SKM-1 (cell line): ENCODE results near the gene MYH9.
A peak's percentile ranks its signal among the peaks of the same experiment; 100 is the strongest.
"Not testable (repeated sequence)": the region's sequence is repeated elsewhere in the genome, so short reads cannot be mapped to it uniquely, and the experiment has no call there.

Experiments
- DNase-seq: peaks from one replicate; lab custom pipeline; 2025; ENCODE audit not compliant: unreplicated experiment; lab: John Stamatoyannopoulos, UW

MYH9 gene

DNA sequence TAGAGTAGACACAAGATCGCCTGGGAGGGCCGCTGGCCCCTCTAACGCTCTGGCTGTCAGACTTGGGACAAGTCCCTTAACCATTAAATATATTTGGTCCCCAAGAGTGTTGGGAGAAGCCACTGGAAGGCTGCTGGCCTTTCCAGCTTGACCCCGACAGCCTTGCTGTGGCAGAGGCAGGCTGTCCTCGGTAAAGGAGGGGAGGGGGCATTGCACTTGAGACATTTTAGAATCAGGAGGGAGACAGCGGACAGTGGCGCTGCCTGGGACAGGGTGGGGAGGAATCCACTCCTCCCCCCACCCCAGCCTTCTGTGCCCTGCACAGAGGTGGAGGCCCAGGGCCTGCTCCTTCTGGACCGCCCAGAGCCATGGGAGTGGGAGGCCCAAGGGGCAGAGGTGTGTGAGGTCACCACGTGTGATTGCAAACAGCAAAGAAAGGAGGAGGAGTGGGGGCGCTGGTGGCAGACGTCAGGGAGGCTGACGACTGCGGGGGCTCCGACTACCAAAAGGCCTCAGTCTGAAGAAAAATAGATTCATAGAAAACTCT lies 105.9 kb downstream of the MYH9 start:
- DNase-seq: no peak

- DNase-seq: no peak
Measured at GRCh38 chr22:36280379-36280778, 107.4 kb downstream of the MYH9 start.

GRCh38 chr22:36279219-36279666 lies 108.5 kb downstream of the MYH9 start:
- no peak for DNase-seq

- DNase-seq: peak; percentile 26
Measured at GRCh38 chr22:36277482-36278291, 110.1 kb downstream of the MYH9 start.

DNA sequence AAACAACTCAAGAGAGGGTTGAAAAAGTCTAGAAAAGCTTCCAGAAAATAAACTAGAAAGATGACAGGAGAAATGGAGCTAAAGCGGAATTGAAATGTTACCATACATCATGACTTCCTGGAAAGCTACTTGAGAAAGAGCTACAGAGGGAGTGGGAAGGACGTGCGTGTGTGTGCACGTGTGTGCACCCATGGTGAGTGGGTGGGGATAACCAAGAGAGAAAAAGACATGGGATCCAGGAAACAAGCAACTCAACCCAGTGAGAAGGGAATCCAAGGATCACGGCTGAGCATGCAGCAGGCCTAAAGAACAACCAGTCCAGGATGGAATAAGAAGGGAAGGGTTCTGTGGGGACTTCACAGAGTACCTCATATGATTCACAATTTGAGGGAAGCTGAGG lies 113.2 kb downstream of the MYH9 start:
- DNase-seq: no peak

GRCh38 chr22:36271951-36272350 lies 115.8 kb downstream of the MYH9 start:
- DNase-seq: not testable (repeated sequence)

DNA sequence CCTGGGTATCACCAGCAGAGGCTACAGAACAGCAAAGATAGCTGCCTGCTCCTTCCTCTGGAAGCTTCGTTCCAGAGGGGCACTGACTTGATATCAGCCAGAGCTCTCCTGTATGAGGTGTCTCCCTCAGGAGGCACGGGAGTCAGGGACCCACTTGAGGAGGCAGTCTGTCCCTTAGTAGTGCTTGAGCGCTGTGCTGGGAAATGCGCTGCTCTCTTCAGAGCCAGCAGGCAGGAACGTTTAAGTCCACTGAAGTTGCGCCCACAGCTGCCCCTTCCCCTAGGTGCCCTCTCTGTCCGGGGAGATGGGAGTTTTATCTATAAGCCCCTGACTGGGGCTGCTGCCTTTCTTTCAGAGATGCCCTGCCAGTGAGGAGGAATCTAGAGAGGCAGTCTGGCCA lies 116.5 kb downstream of the MYH9 start:
- DNase-seq: not testable (repeated sequence)

DNA sequence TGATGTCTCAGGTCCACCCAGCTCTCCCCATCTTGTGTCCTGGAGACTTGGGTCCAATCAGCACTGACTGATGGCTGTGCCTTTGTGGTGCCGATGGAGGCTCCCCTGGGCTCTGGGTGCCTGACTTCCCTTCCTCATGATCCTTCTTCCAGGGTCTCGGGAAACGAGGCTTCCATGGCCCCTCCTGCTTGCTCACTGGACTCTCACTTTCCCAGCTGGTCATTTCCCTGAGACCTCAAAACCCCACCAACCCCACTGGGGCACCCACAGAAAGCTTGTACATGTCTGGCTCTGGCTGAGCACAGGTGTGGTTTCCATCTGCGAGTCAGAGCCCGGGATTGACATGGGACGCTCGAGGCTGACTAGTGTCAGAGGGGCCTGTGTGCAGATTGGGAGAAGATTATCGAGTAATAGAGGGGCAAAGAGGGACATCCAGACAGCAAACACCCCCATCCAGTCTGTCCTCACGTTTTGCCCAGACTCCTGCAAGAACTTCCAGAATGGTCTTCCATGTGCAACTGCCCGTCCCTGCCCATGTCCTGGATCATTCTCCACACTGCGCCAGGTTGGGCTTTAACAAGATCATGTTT lies 119.8 kb downstream of the MYH9 start:
- no peak for DNase-seq

- no peak for DNase-seq
Measured at GRCh38 chr22:36267058-36267457, 120.7 kb downstream of the MYH9 start.

DNA sequence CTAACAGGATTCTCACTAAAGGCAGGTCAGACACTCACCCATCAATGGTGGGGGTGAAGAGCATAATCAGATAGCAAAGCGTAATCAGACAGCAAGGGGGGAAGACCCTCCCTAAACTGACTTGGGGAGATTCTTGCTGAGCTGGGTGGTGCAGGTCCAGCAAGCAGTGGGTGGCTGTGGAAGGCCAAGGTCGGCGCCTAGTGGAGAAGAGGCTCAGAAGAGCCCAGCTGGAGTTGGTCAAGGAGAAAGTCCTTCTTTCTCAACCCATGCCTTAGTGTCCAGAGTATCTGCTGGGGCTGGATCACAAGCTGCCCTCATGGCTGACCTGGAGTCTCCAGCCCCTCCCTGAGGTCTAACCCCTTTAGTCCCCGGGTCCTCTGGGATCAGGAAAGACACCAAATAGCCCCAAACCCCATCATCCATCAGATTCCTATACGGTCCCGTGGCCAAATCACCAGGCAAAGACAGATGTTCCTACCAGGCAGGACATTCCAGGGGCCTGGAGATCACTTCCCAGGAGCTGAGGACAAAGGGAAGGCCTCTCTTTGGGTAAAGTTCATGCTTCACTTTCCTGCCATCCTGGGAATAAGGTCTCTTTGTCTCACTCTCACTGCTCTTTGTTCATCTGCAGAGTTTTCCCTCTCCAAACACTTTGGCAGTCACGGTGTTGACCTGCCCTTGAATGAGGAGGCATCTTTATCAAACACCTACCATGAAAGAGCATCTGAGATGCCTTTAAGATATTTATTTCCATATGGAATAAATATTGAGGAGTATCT lies 123.7 kb downstream of the MYH9 start:
- DNase-seq: not testable (repeated sequence)

DNA sequence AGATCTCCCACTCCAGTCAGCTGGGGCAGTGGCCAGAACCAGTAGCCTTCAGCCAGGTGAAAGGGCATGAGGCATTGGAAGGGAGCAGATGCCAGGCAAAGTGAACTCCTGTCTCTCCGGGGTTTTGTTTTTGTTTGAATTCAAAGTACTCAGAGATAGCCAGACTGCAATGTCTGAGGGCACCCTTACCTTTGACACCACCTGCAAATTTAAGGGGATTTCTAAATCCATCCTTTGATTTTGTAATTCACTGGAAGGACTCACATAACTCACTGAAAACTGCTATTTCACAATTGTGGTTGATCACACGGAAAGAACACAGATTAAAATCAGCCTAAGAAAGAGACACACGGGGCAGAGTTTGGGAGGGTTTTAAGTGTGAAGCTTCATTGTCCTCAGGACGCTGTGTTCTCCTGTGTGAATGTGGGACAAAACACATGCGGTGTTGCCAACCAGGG lies 124.5 kb downstream of the MYH9 start:
- peak; percentile 38 for DNase-seq

DNA sequence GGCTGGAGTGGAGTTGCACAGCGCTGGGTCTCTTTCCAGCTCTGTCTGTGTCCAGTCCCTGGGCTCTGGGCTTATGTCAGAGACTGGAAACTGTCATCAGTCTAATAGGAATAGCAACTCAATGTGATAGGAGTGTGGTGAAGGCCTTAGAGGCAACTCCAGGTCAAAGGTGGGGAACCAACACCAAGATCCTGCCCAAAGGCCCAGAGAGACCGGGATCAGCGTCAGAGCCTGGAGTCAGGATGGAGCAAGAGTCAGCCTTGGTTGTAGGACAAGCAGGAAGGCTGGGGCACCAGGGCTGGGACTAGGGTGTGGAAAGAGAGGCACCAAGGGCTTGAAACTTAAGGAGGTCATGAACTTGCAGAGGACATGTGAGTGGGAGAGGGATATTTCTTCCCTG lies 125.5 kb downstream of the MYH9 start:
- not testable (repeated sequence) for DNase-seq

GRCh38 chr22:36261675-36262074 lies 126.1 kb downstream of the MYH9 start:
- DNase-seq: not testable (repeated sequence)

- DNase-seq: no peak
Measured at GRCh38 chr22:36259615-36260300, 128.0 kb downstream of the MYH9 start.

- no peak for DNase-seq
Measured at GRCh38 chr22:36258701-36259614, 128.8 kb downstream of the MYH9 start.

GRCh38 chr22:36257948-36258670 lies 129.7 kb downstream of the MYH9 start:
- DNase-seq: no peak

GRCh38 chr22:36257308-36257707 lies 130.5 kb downstream of the MYH9 start:
- DNase-seq: no peak

DNA sequence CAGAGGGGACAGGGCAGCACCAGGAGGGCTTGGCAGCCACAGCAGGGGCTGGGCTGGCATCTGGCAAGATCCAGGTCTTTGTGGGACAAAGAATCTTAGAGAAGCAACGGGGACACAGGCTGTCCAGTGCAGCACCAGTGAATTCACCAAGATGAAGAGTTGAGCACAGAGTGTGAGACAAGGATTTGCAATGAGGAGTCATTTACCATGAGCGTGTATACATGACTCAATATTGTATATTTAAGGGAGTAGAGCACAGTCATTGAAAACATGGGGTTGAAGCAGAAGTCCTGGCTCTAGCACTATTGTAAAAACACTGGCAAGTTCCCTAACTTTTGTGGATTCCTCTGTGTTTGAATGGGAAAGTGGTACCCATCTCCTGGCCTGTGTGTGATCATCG lies 131.3 kb downstream of the MYH9 start:
- no peak for DNase-seq

- not testable (repeated sequence) for DNase-seq
Measured at GRCh38 chr22:36255572-36255971, 132.2 kb downstream of the MYH9 start.
